MG63 (cell line): ENCODE measurements around the gene POU5F1. TPM values are rescaled to one million over a fixed set of nuclear protein-coding genes. Genes with fewer than 3 reads are reported as not detected.
"Not testable (repeated sequence)": the region's sequence is repeated elsewhere in the genome, so short reads cannot be mapped to it uniquely, and the experiment has no call there.

Experiments used
- DNase-seq: peaks from one replicate; pipeline ENCODE4 v3.0.0-alpha.2; 2020
- H3K27me3 ChIP-seq: fragments of 250-450 bp; sonication (Bioruptor Pico); 2 replicates; pipeline ENCODE4 v1.5.1; 2020; ENCODE audit warnings: mild to moderate bottlenecking, moderate library complexity
- H3K36me3 ChIP-seq: fragments of 250-450 bp; sonication (Bioruptor Pico); 2 replicates; pipeline ENCODE4 v1.5.1; 2020; ENCODE audit warnings: mild to moderate bottlenecking, moderate library complexity
- H3K4me3 ChIP-seq: fragments of 250-450 bp; sonication (Bioruptor Pico); 2 replicates; pipeline ENCODE4 v1.5.1; 2020; ENCODE audit warnings: mild to moderate bottlenecking, moderate library complexity
- H3K9me3 ChIP-seq: fragments of 250-450 bp; sonication (Bioruptor Pico); 2 replicates; pipeline ENCODE4 v1.5.1; 2020; ENCODE audit warnings: mild to moderate bottlenecking, moderate library complexity
- total RNA-seq: library from RNA; depleted of rRNA; stranded (reverse); fragments of >200 nt; shearing (Covaris generic); gene quantifications from 2 replicates; pipeline ENCODE4 v1.2.3, GENCODE V29; 2014; ENCODE audit warnings: low replicate concordance

The POU5F1 gene
- total RNA-seq, 1 experiment from 2014 or later, result 4.3 TPM

DNA sequence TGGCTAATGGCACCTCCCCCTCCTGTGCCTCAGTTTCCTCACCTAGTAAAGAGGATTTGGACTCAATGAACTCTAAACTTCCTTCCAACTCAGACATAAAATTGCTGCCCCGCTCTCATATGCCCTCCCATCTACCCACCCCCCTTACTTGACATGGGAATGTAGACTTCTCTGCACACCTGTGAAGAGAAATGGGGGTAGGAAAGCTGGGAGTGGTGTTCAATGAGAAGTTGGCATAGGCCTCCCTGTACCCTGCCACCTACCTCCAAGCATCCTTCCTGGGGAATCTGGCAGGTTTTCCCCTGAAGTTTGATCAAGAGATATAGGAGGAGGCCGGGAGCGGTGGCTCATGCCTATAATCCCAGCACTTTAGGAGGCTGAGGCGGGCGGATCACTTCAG is 3.9 kb upstream of the POU5F1 start:
- Histone ChIP-seq H3K36me3 (no peaks in the 10 kb centered on the region), H3K4me3 (no peak overlapping the region), H3K9me3 (no peaks in the 10 kb centered on the region), H3K27me3 (no peaks in the 10 kb centered on the region)
- DNase-seq, result no peak

GRCh38 chr6:31173406-31173805 is 2.9 kb upstream of the POU5F1 start:
- no peaks in the 10 kb centered on the region for H3K36me3 ChIP-seq
- no peak for DNase-seq

DNA sequence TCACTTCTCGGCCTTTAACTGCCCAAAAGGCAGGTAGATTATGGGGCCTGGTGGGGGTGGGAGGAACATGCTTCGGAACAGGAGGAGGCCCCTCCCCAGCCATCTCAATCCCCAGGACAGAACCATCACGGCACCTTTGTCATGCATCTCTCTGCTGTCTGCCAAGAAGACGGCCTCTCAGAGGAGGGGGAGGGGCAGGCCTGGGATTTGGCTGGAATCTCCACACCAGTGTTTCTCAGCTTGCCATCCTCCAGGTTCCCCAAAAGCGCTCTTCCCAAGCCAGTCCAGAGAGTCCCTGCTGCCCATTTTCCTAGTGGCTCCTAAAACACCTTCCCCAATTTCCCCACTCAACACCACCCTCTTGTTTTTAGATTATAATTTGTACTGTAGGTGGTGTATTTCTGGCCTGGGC is 2.5 kb upstream of the POU5F1 start:
- no peaks in the 10 kb centered on the region for H3K27me3 ChIP-seq
- H3K4me3 ChIP-seq, result no peak overlapping the region
- no peak for DNase-seq
- no peaks in the 10 kb centered on the region for H3K9me3 ChIP-seq
- no peaks in the 10 kb centered on the region for H3K36me3 ChIP-seq

More at GRCh38 chr6:31173406-31173805, 2.9 kb upstream of the POU5F1 start:
- Histone ChIP-seq H3K27me3 (no peaks in the 10 kb centered on the region), H3K9me3 (no peaks in the 10 kb centered on the region), H3K4me3 (no peak overlapping the region)

- Histone ChIP-seq H3K4me3 (no peak overlapping the region), H3K27me3 (no peaks in the 10 kb centered on the region), H3K36me3 (no peaks in the 10 kb centered on the region), H3K9me3 (no peaks in the 10 kb centered on the region)
- DNase-seq, result no peak
Measured at GRCh38 chr6:31171931-31172905, 1.7 kb upstream of the POU5F1 start.

DNA sequence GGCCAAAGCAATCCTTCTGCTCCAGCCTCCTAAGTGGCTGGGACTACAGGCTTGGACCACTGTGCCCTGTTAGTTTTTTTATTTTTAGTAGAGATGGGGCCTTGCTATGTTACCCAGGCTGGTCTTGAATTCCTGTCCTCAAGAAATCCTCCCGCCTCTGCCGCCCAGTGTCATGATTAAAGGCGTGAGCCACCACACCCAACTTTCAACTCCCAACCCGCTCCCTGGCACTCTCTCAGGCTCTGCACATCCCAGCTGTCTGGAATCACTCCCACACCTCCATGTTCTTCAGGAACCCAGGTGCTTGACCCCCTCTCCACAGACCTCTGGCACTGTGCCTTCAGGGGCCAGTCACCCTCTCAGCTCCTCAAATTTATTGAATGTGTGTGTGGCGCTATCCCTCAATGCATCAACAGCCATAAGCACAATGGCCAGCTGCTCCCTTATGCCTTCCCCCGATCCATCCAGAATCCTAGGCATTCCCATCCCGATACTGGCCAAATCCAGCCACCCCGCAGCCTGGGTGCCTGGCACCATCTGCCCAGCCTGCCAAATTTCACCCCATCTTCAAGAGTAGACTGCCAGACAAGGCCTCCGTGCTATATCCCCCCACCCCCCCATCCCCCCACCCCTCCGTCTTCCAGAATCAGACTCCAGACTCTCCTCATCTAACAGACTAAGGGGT is 647 bp upstream of the POU5F1 start:
- Histone ChIP-seq H3K27me3 (no peaks in the 10 kb centered on the region), H3K36me3 (no peaks in the 10 kb centered on the region), H3K9me3 (no peaks in the 10 kb centered on the region), H3K4me3 (no peak overlapping the region)
- no peak for DNase-seq

DNA sequence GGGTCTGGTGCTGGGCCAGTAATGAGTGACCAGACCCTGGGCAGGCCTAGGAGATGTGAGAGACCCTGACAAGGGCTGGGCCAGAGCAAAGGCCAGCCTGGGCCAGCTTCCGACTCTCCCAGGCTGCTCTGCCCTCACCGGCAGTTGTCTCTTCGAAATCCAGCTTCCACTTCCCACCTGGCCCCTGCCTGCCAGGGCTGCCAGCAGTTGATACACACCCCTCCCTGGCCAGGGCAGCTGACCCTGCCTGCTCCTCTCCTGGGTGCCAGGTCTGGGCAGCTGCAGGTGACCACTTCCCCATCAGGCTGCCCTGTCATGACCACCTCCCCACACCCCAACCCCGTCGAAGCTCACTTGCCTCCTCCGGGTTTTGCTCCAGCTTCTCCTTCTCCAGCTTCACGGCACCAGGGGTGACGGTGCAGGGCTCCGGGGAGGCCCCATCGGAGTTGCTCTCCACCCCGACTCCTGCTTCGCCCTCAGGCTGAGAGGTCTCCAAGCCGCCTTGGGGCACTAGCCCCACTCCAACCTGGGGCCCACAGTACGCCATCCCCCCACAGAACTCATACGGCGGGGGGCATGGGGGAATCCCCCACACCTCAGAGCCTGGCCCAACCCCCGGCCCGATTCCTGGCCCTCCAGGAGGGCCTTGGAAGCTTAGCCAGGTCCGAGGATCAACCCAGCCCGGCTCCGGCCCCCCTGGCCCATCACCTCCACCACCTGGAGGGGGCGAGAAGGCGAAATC is 453 bp downstream of the POU5F1 start:
- not testable (repeated sequence) for H3K9me3 ChIP-seq, H3K4me3 ChIP-seq, H3K36me3 ChIP-seq, H3K27me3 ChIP-seq, DNase-seq

GRCh38 chr6:31169123-31169857 is 1.2 kb downstream of the POU5F1 start:
- no peaks in the 10 kb centered on the region for H3K27me3 ChIP-seq
- no peaks in the 10 kb centered on the region for H3K36me3 ChIP-seq
- no peak overlapping the region for H3K4me3 ChIP-seq
- DNase-seq, result no peak
- H3K9me3 ChIP-seq, result no peaks in the 10 kb centered on the region

- Histone ChIP-seq H3K27me3 (no peaks in the 10 kb centered on the region), H3K4me3 (no peak overlapping the region), H3K9me3 (no peaks in the 10 kb centered on the region), H3K36me3 (no peaks in the 10 kb centered on the region; the same call in 1 of the 2 replicates)
- no peak for DNase-seq
Measured at GRCh38 chr6:31168606-31169005, 1.9 kb downstream of the POU5F1 start.

DNA sequence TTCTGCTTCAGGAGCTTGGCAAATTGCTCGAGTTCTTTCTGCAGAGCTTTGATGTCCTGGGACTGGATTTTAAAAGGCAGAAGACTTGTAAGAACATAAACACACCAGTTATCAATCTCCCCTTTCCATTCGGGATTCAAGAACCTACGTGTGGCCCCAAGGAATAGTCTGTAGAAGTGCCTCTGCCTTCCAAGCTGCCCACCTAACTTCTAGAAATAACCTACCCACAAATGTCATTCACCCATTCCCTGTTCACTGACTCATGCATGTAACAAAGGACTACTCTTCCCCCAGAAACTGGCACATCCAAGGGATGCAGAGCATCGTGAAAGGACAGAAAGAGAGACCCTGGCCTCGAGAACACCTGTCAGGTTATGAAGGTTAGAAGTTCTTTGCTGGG is 4.5 kb downstream of the POU5F1 start:
- Histone ChIP-seq H3K27me3 (no peaks in the 10 kb centered on the region), H3K36me3 (peaks cover 5% of the 10 kb centered on the region), H3K4me3 (no peak overlapping the region), H3K9me3 (no peaks in the 10 kb centered on the region)
- DNase-seq, result no peak

DNA sequence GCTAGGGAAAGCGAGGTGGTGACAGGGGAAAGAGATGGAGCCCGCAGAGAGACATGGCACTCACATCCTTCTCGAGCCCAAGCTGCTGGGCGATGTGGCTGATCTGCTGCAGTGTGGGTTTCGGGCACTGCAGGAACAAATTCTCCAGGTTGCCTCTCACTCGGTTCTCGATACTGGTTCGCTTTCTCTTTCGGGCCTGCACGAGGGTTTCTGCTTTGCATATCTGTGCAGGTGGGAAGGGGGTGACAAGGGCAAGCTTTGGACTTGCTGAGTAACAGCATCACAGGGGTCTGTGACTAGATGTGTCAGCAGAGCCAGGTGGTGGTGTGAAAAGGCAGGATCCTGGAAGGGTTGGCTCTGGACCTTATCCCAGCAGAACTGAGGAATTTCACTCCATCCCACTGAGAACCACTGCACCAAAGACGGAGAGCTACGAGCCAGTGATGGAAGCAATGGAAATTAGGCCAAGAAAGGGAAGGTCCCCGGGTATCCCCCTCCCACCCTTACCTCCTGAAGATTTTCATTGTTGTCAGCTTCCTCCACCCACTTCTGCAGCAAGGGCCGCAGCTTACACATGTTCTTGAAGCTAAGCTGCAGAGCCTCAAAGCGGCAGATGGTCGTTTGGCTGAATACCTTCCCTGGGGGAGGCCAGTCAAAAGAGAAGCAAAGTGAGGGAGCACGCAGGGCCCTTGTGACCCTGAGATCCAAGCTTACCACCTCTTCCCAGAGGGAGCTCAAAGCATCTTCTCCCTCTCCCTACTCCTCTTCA is 5.2 kb downstream of the POU5F1 start:
- not testable (repeated sequence) for H3K9me3 ChIP-seq, DNase-seq, H3K4me3 ChIP-seq, H3K27me3 ChIP-seq, H3K36me3 ChIP-seq

GRCh38 chr6:31164475-31165063 is 5.9 kb downstream of the POU5F1 start:
- not testable (repeated sequence) for H3K9me3 ChIP-seq, H3K36me3 ChIP-seq, H3K27me3 ChIP-seq, DNase-seq, H3K4me3 ChIP-seq

GRCh38 chr6:31163922-31164321 is 6.6 kb downstream of the POU5F1 start:
- no peaks in the 10 kb centered on the region for H3K27me3 ChIP-seq
- no peak overlapping the region for H3K4me3 ChIP-seq
- DNase-seq, result no peak
- H3K9me3 ChIP-seq, result no peaks in the 10 kb centered on the region
- peaks cover 5% of the 10 kb centered on the region for H3K36me3 ChIP-seq

DNA sequence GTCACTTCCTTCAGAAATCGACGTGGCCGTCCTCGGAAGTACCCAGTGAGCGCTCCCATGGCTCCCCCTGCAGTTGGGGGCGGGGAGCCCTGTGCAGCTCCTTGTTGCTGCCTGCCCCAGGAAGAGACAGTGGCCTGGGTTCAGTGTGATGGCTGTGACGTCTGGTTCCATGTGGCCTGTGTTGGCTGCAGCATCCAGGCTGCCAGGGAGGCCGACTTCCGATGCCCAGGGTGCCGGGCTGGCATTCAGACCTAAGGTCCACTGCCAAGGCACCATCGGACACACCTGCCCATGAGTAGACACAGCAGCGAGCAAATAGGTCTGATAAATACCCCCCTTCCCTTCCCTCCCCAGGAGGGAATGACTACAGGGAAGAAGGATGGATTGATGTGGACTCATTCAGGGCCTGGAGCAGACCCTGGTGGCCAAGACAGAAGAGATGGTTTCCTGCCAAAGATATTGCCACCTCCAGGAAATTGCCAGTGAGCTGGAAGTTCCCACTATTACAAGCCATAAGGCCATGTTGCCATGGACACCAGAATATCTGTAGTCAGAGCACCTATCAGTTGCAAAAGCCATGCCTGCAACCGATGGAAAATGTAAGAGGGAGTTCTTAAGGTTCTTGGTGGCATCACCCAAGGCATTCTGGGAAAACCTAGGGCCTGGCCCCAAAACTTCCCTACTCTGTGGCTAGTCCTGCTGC is 7.9 kb downstream of the POU5F1 start:
- no peak overlapping the region for H3K4me3 ChIP-seq
- no peak for DNase-seq
- no peaks in the 10 kb centered on the region for H3K9me3 ChIP-seq
- no peaks in the 10 kb centered on the region for H3K27me3 ChIP-seq
- H3K36me3 ChIP-seq, result peaks cover 5% of the 10 kb centered on the region

DNA sequence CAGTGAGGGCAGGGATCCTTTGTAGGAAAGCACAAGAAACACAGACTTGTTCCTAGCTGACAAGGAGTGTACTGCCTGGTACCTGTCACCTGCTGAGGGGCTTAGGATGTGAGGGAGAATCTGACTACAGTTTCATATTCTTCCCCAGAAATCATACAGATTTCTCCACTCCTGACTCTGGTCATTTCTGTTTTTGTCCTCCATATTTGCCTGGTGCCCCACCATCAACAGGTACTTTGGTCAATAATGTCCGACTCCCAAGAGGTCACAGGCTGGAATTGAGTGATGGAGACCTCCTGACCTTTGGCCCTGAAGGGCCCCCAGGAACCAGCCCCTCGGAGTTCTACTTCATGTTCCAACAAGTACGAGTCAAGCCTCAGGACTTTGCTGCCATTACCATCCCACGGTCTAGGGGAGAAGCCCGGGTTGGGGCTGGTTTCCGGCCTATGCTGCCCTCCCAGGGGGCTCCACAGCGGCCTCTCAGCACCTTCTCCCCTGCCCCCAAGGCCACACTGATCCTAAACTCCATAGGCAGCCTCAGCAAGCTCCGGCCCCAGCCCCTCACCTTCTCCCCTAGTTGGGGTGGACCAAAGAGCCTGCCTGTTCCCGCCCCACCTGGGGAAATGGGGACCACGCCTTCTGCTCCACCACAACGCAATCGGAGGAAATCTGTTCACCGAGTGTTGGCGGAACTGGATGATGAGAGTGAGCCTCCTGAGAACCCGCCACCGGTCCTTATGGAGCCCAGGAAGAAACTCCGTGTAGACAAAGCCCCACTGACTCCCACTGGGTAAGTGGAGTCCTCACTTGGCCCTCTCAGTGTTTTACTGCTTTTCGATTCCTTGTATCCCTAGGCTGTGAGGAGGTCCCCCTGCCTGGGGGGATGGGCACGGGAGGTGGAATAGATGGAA is 9.0 kb downstream of the POU5F1 start:
- no peaks in the 10 kb centered on the region for H3K27me3 ChIP-seq
- peaks cover 5% of the 10 kb centered on the region for H3K36me3 ChIP-seq
- no peak for DNase-seq
- no peak overlapping the region for H3K4me3 ChIP-seq
- no peaks in the 10 kb centered on the region for H3K9me3 ChIP-seq
